GM12878 (cell line): ENCODE results near the gene MICA. TPM values are rescaled to one million over a fixed set of nuclear protein-coding genes. Genes with fewer than 3 reads are reported as not detected.

ENCODE experiments used
- ATF3 ChIP-seq: IDR thresholded peaks from 2 replicates; pipeline ENCODE4 v1.6.1; 2011; ENCODE audit warnings: low read depth, mild to moderate bottlenecking, low read length, moderate library complexity, borderline replicate concordance; ENCODE audit errors: extremely low read depth
- BMI1 ChIP-seq: fragments of 450-650 bp; IDR thresholded peaks from 2 replicates; pipeline ENCODE4 v1.6.1; 2016; ENCODE audit warnings: mild to moderate bottlenecking, moderate library complexity, borderline replicate concordance
- CBX5 ChIP-seq: sonication (generic); IDR thresholded peaks from 2 replicates; pipeline ENCODE4 v1.6.1; 2016; ENCODE audit warnings: low read depth, moderate library complexity, mild to moderate bottlenecking, inconsistent platforms
- CEBPZ ChIP-seq: fragments of 150-350 bp; IDR thresholded peaks from 2 replicates; pipeline ENCODE4 v1.6.1; 2016; ENCODE audit warnings: low read depth, low read length
- CHD2 ChIP-seq: IDR thresholded peaks from 2 replicates; pipeline ENCODE4 v1.6.1; 2011; ENCODE audit warnings: low read depth, low read length, improper control_type of control experiment, borderline replicate concordance
- GABPA ChIP-seq: IDR thresholded peaks from 2 replicates; pipeline ENCODE4 v1.6.1; 2014; ENCODE audit warnings: antibody characterized with exemption, low read depth, mild to moderate bottlenecking, inconsistent platforms
- GATAD2B ChIP-seq: fragments of 450-650 bp; conservative IDR thresholded peaks from 2 replicates; pipeline ENCODE4 v1.6.1; 2017; ENCODE audit warnings: low read depth, mild to moderate bottlenecking, moderate library complexity
- HCFC1 ChIP-seq: fragments of 150-350 bp; IDR thresholded peaks from 2 replicates; pipeline ENCODE4 v1.6.1; 2014; ENCODE audit warnings: low read length
- HDAC6 ChIP-seq: fragments of 200-600 bp; sonication (generic); IDR thresholded peaks from one replicate; pipeline ENCODE4 v1.8.0; 2017; ENCODE audit warnings: antibody characterized with exemption; ENCODE audit not compliant: unreplicated experiment
- HDGF ChIP-seq: fragments of 450-650 bp; IDR thresholded peaks from 2 replicates; pipeline ENCODE4 v1.6.1; 2016; ENCODE audit warnings: antibody characterized with exemption
- IRF4 ChIP-seq: IDR thresholded peaks from 2 replicates; pipeline ENCODE4 v1.6.1; 2011; ENCODE audit warnings: low read depth, low read length
- JUNB ChIP-seq: IDR thresholded peaks from 2 replicates; pipeline ENCODE4 v1.6.1; 2016; ENCODE audit warnings: antibody characterized with exemption, mild to moderate bottlenecking
- MAX ChIP-seq: IDR thresholded peaks from 2 replicates; pipeline ENCODE4 v1.6.1; 2012; ENCODE audit warnings: low read depth, low read length, improper control_type of control experiment
- MXI1 ChIP-seq: fragments of 150-350 bp; IDR thresholded peaks from 2 replicates; pipeline ENCODE4 v1.6.1; 2011; ENCODE audit warnings: low read depth, mild to moderate bottlenecking, inconsistent platforms, low read length, improper control_type of control experiment
- NBN ChIP-seq: fragments of 450-650 bp; IDR thresholded peaks from 2 replicates; pipeline ENCODE4 v1.6.1; 2016
- NFYA ChIP-seq: IDR thresholded peaks from 2 replicates; pipeline ENCODE4 v1.6.1; 2011; ENCODE audit warnings: low read depth, mild to moderate bottlenecking, low read length, improper control_type of control experiment, borderline replicate concordance
- NR2F1 ChIP-seq: fragments of 450-650 bp; conservative IDR thresholded peaks from 2 replicates; pipeline ENCODE4 v1.6.1; 2017; ENCODE audit warnings: mild to moderate bottlenecking
- POLR2AphosphoS2 ChIP-seq: IDR thresholded peaks from 2 replicates; pipeline ENCODE4 v1.6.1; 2011; ENCODE audit warnings: low read depth, mild to moderate bottlenecking, low read length, improper control_type of control experiment, moderate library complexity
- RCOR1 ChIP-seq: conservative IDR thresholded peaks from 2 replicates; pipeline ENCODE4 v1.6.1; 2012; ENCODE audit warnings: low read depth, low read length, improper control_type of control experiment
- SIN3A ChIP-seq: IDR thresholded peaks from 2 replicates; pipeline ENCODE4 v1.6.1; 2012; ENCODE audit warnings: low read depth, low read length, improper control_type of control experiment
- SUPT20H ChIP-seq: IDR thresholded peaks from 2 replicates; pipeline ENCODE4 v1.6.1; 2011; ENCODE audit warnings: low read depth, mild to moderate bottlenecking, low read length, moderate library complexity, borderline replicate concordance; ENCODE audit not compliant: control insufficient read depth
- SUZ12 ChIP-seq: fragments of 200-600 bp; sonication (generic); IDR thresholded peaks from one replicate; pipeline ENCODE4 v1.6.1; 2018; ENCODE audit warnings: antibody characterized with exemption, mild to moderate bottlenecking; ENCODE audit not compliant: unreplicated experiment
- TCF12 ChIP-seq: IDR thresholded peaks from 2 replicates; pipeline ENCODE4 v1.6.1; 2011; ENCODE audit warnings: low read depth, mild to moderate bottlenecking, low read length
- ZNF217 ChIP-seq: fragments of 450-650 bp; IDR thresholded peaks from 2 replicates; pipeline ENCODE4 v1.6.1; 2017; ENCODE audit warnings: antibody characterized with exemption, mild to moderate bottlenecking
- ZNF687 ChIP-seq: fragments of 450-650 bp; IDR thresholded peaks from 2 replicates; pipeline ENCODE4 v1.6.1; 2017; ENCODE audit warnings: mild to moderate bottlenecking, moderate library complexity
- polyA plus RNA-seq, 11 experiments: library from polyadenylated mRNA; depleted of rRNA in 4 of 11; unstranded in 6 of 11; stranded (reverse) in 5 of 11; fragments of >200 nt; fragmentation: Nextera tagmentation in 4 of 11; fragmentation: Illumina TruSeq in 1 of 11; extraction: Ambion mirVana in 4 of 11; extraction: Trizol in 1 of 11; gene quantifications; 1 replicate in 1 of 11; 2 replicates in 10 of 11; pipeline versions ENCODE4 v1.2.1 to v1.2.3, GENCODE V29; 2011 to 2016; ENCODE audit warnings: inconsistent platforms in 2 of 11, missing spikeins in 2 of 11, low read depth in 1 of 11
- total RNA-seq, 4 experiments: library from RNA; depleted of rRNA in 3 of 4; stranded (reverse); fragments of >200 nt in 3 of 4; fragmentation: Illumina TruSeq in 1 of 4; extraction: Trizol in 1 of 4; gene quantifications; 2 replicates each; pipeline versions ENCODE4 v1.2.1 to v1.2.3, GENCODE V29; 2013 to 2021

The MICA gene
- total and polyA plus RNA-seq, 10 of the 15 experiments (the other 5 are each of a cell fraction or from before 2014, with no cell fraction given) = 3.6 to 10.5 (median 6.9) TPM

- TF ChIP-seq SUPT20H = no peak
- no peak for TF ChIP-seq RCOR1
- peak; percentile 71 for TF ChIP-seq CHD2
- no peak for TF ChIP-seq CEBPZ
- TF ChIP-seq ZNF687 = 0 out of 2 replicates have a peak, but pooled peaks have one; percentile 36
- TF ChIP-seq MAX = 0 out of 2 replicates have a peak, but pooled peaks have one; percentile 11
- TF ChIP-seq IRF4 = peak; percentile 79; the same call in 1 of the 2 replicates
- no peak for TF ChIP-seq NR2F1
- no peak for TF ChIP-seq SIN3A
- peak; percentile 94 for TF ChIP-seq POLR2AphosphoS2
- TF ChIP-seq NBN = peak; percentile 47; the same call in 1 of the 2 replicates
- TF ChIP-seq JUNB = no peak
- TF ChIP-seq BMI1 = no peak
- TF ChIP-seq CBX5 = no peak
- no peak for TF ChIP-seq ZNF217
- no peak for TF ChIP-seq ATF3
- no peak for TF ChIP-seq GABPA
- TF ChIP-seq TCF12 = 0 out of 2 replicates have a peak, but pooled peaks have one; percentile 19
- TF ChIP-seq HDAC6 = no peak
- no peak for TF ChIP-seq MXI1
- no peak; the same call in 1 of the 2 replicates for TF ChIP-seq HCFC1
- no peak for TF ChIP-seq GATAD2B
- no peak for TF ChIP-seq SUZ12
- 0 out of 2 replicates have a peak, but pooled peaks have one; percentile 42 for TF ChIP-seq NFYA
- no peak for TF ChIP-seq HDGF
Observed at GRCh38 chr6:31356946-31357466, 46.4 kb upstream of the MICA start, which contains the start of gene HLA-B (continued).
